ENCODE measurements around the gene VAMP5.
"Not testable (repeated sequence)": the region's sequence is repeated elsewhere in the genome, so short reads cannot be mapped to it uniquely, and the experiment has no call there.

Gene VAMP5

GRCh38 chr2:85583667-85584353 lies 421 bp upstream of the VAMP5 start:
- no peak for DNase-seq (ENCODE audit: low read depth, low spot score)

GRCh38 chr2:85584857-85585780 lies 888 bp downstream of the VAMP5 start:
- DNase-seq (ENCODE audit: low read depth, low spot score), result peak; percentile 59

- no peak for DNase-seq (ENCODE audit: low read depth, low spot score)
These were observed 1.5 kb downstream of the VAMP5 start for GRCh38 chr2:85585781-85586105.

GRCh38 chr2:85588236-85588635 lies 4.0 kb downstream of the VAMP5 start:
- DNase-seq (ENCODE audit: low read depth, low spot score), result no peak

- no peak for DNase-seq (ENCODE audit: low read depth, low spot score)
These were observed 4.4 kb downstream of the VAMP5 start for GRCh38 chr2:85588645-85589044.

- no peak for DNase-seq (ENCODE audit: low read depth, low spot score)
These were observed 5.0 kb downstream of the VAMP5 start for GRCh38 chr2:85589181-85589580.

- no peak for DNase-seq (ENCODE audit: low read depth, low spot score)
These were observed 6.0 kb downstream of the VAMP5 start for GRCh38 chr2:85589982-85590791.

GRCh38 chr2:85590950-85591349 lies 6.7 kb downstream of the VAMP5 start:
- no peak for DNase-seq (ENCODE audit: low read depth, low spot score)

- no peak for DNase-seq (ENCODE audit: low read depth, low spot score)
These were observed 7.3 kb downstream of the VAMP5 start for GRCh38 chr2:85591563-85591962.

GRCh38 chr2:85592299-85592698 lies 8.1 kb downstream of the VAMP5 start:
- not testable (repeated sequence) for DNase-seq (ENCODE audit: low read depth, low spot score)

GRCh38 chr2:85593023-85593422 lies 8.8 kb downstream of the VAMP5 start:
- no peak for DNase-seq (ENCODE audit: low read depth, low spot score)

GRCh38 chr2:85594715-85595300 lies 10.6 kb downstream of the VAMP5 start:
- no peak for DNase-seq (ENCODE audit: low read depth, low spot score)

GRCh38 chr2:85595301-85596025 lies 11.2 kb downstream of the VAMP5 start, which contains the start of gene RNF181:
Gene RNF181, plus strand, starts transcription at chr2:85595745. Its CDS starts 19 bp downstream, at chr2:85595764.
- peak; percentile 97 for DNase-seq (ENCODE audit: low read depth, low spot score)

GRCh38 chr2:85596026-85596333 lies 11.7 kb downstream of the VAMP5 start:
- DNase-seq (ENCODE audit: low read depth, low spot score), result no peak

- DNase-seq (ENCODE audit: low read depth, low spot score), result no peak
These were observed 12.4 kb downstream of the VAMP5 start for GRCh38 chr2:85596486-85597143.

GRCh38 chr2:85597241-85597640 lies 13.0 kb downstream of the VAMP5 start:
- DNase-seq (ENCODE audit: low read depth, low spot score), result no peak

GRCh38 chr2:85598594-85599340 lies 14.5 kb downstream of the VAMP5 start:
- no peak for DNase-seq (ENCODE audit: low read depth, low spot score)

- DNase-seq (ENCODE audit: low read depth, low spot score), result no peak
These were observed 15.4 kb downstream of the VAMP5 start for GRCh38 chr2:85599468-85600234.

- no peak for DNase-seq (ENCODE audit: low read depth, low spot score)
These were observed 16.0 kb downstream of the VAMP5 start for GRCh38 chr2:85600235-85600575.
